G401 (cell line): Measurements from ENCODE around the gene SFN. TPM values are rescaled to one million over a fixed set of nuclear protein-coding genes. Genes with fewer than 3 reads are reported as not detected.
A peak's percentile ranks its signal among the peaks of the same experiment; 100 is the strongest.
"Not testable (repeated sequence)": the region's sequence is repeated elsewhere in the genome, so short reads cannot be mapped to it uniquely, and the experiment has no call there.

Experiments used
- DNase-seq: peaks from one replicate; pipeline ENCODE4 v3.0.0-alpha.2; 2015; ENCODE audit warnings: low spot score
- in situ Hi-C: cut with HindIII; loops from 2 replicates; pipeline ENCODE4 v1.10.0; 2016; ENCODE audit warnings: low sequenced_read_pairs, mixed read lengths
- total RNA-seq: library from RNA; depleted of rRNA; stranded (reverse); fragments of >200 nt; shearing (Covaris generic); gene quantifications from 2 replicates; pipeline ENCODE4 v1.2.3, GENCODE V29; 2014; rRNA removed

Gene SFN
- total RNA-seq = 58.6 and 67.7 TPM in 2 replicates

- peak; percentile 36 for DNase-seq
- in situ Hi-C loops = no loop called here
These were observed at the start of gene SFN for GRCh38 chr1:26862781-26863684. Gene SFN (plus strand): TSS chr1:26863149. CDS start chr1:26863213, 64 bp downstream.

GRCh38 chr1:26814377-26814776 lies 48.6 kb upstream of the SFN start:
- in situ Hi-C loops = no loop called here
- no peak for DNase-seq

GRCh38 chr1:26814893-26815292 lies 48.1 kb upstream of the SFN start:
- in situ Hi-C loops = no loop called here
- no peak for DNase-seq

GRCh38 chr1:26820784-26821269 lies 42.1 kb upstream of the SFN start:
- in situ Hi-C loops = no loop called here

GRCh38 chr1:26822737-26823395 lies 40.1 kb upstream of the SFN start:
- in situ Hi-C loops = no loop called here
- no peak for DNase-seq

More at GRCh38 chr1:26820784-26821269, 42.1 kb upstream of the SFN start:
- DNase-seq = no peak

- no peak for DNase-seq
- in situ Hi-C loops = no loop called here
These were observed 38.2 kb upstream of the SFN start for GRCh38 chr1:26824731-26825130.

- in situ Hi-C loops = no loop called here
- DNase-seq = peak; percentile 63
These were observed 36.5 kb upstream of the SFN start, which contains the start of gene ZDHHC18 for GRCh38 chr1:26826261-26827105. Gene ZDHHC18 (plus strand): TSS chr1:26826688. CDS start chr1:26826805, 117 bp downstream.

- in situ Hi-C loops = no loop called here
- no peak for DNase-seq
These were observed 35.8 kb upstream of the SFN start for GRCh38 chr1:26827106-26827604.

GRCh38 chr1:26827663-26828062 lies 35.3 kb upstream of the SFN start:
- in situ Hi-C loops = no loop called here
- DNase-seq = no peak

GRCh38 chr1:26828411-26828991 lies 34.4 kb upstream of the SFN start:
- no peak for DNase-seq
- in situ Hi-C loops = no loop called here

GRCh38 chr1:26829184-26829911 lies 33.6 kb upstream of the SFN start:
- in situ Hi-C loops = no loop called here
- DNase-seq = no peak

GRCh38 chr1:26831059-26831458 lies 31.9 kb upstream of the SFN start:
- in situ Hi-C loops = no loop called here
- no peak for DNase-seq

GRCh38 chr1:26831546-26832248 lies 31.3 kb upstream of the SFN start:
- in situ Hi-C loops = no loop called here

GRCh38 chr1:26832249-26832960 lies 30.5 kb upstream of the SFN start:
- DNase-seq = no peak
- in situ Hi-C loops = no loop called here

More at GRCh38 chr1:26831546-26832248, 31.3 kb upstream of the SFN start:
- DNase-seq = no peak

GRCh38 chr1:26833432-26834405 lies 29.2 kb upstream of the SFN start:
- in situ Hi-C loops = no loop called here
- no peak for DNase-seq

GRCh38 chr1:26837665-26838064 lies 25.3 kb upstream of the SFN start:
- in situ Hi-C loops = not testable (repeated sequence)

More at GRCh38 chr1:26837665-26838064, 25.3 kb upstream of the SFN start:
- not testable (repeated sequence) for DNase-seq
